SK-N-SH (cell line): Measurements from ENCODE around the gene SPEG. TPM values are rescaled to one million over a fixed set of nuclear protein-coding genes. Genes with fewer than 3 reads are reported as not detected.

Experiments
- CTCF ChIA-PET: fragments of 300-600, 350-600 bp; formaldehyde crosslinking; extraction: SDS; loops from one replicate; lab custom pipeline; 2021; lab: Yijun Ruan, JAX
- POLR2A ChIA-PET: fragments of 350-600 bp; sonication (Branson Sonifier 250); formaldehyde crosslinking; extraction: SDS; loops from one replicate; lab custom pipeline; 2020; ENCODE audit warnings: antibody characterized with exemption, inconsistent platforms; lab: Yijun Ruan, JAX
- DNase-seq: peaks from one replicate; pipeline ENCODE4 v3.0.0; 2012
- H2AFZ ChIP-seq: fragments of 200-600 bp; sonication (generic); 2 replicates; pipeline ENCODE4 v1.8.1; 2016; ENCODE audit warnings: antibody characterized with exemption, mild to moderate bottlenecking, low read depth
- H3F3A ChIP-seq: fragments of 200-600 bp; sonication (generic); replicated peaks from 2 replicates; pipeline ENCODE3; 2016; ENCODE audit warnings: antibody characterized with exemption, mild to moderate bottlenecking; ENCODE audit not compliant: insufficient read depth
- H3K27ac ChIP-seq, 2 experiments: fragments of 200-500 bp in 1 of 2; fragments of 200-600 bp in 1 of 2; sonication (Bioruptor generic) in 1 of 2; sonication (generic), shearing (Covaris generic) in 1 of 2; 2 replicates each; pipeline versions ENCODE4 v1.5.1 to v1.6.1; 2014 to 2016; ENCODE audit warnings: low read depth in 2 of 2, inconsistent platforms in 1 of 2, low read length in 1 of 2, mild to moderate bottlenecking in 1 of 2, mixed read lengths in 1 of 2
- H3K27me3 ChIP-seq: fragments of 200-600 bp; sonication (generic), shearing (Covaris generic); 2 replicates; pipeline ENCODE4 v1.6.1; 2016; ENCODE audit warnings: mixed run types; ENCODE audit not compliant: insufficient read depth
- H3K36me3 ChIP-seq, 2 experiments: fragments of 200-500 bp in 1 of 2; fragments of 200-600 bp in 1 of 2; sonication (Bioruptor generic) in 1 of 2; sonication (generic) in 1 of 2; replicated peaks in 1 of 2; 2 replicates each; pipeline versions ENCODE3 to v1.5.1; 2014 to 2016; ENCODE audit warnings: low read length in 1 of 2, mild to moderate bottlenecking in 1 of 2; ENCODE audit not compliant: insufficient read depth in 2 of 2, control insufficient read depth in 1 of 2
- H3K4me1 ChIP-seq, 2 experiments: fragments of 200-500 bp in 1 of 2; fragments of 200-600 bp in 1 of 2; sonication (Bioruptor generic) in 1 of 2; sonication (generic), shearing (Covaris generic) in 1 of 2; 2 replicates each; pipeline versions ENCODE4 v1.5.1 to v1.6.1; 2014 to 2016; ENCODE audit warnings: low read depth in 1 of 2, low read length in 1 of 2, mixed run types in 1 of 2; ENCODE audit not compliant: insufficient read depth in 2 of 2, control insufficient read depth in 1 of 2
- H3K4me2 ChIP-seq: fragments of 200-600 bp; sonication (generic), shearing (Covaris generic); 2 replicates; pipeline ENCODE4 v1.6.1; 2017; ENCODE audit warnings: mixed run types
- H3K4me3 ChIP-seq, 2 experiments: fragments of 200-500 bp in 1 of 2; fragments of 200-600 bp in 1 of 2; sonication (Bioruptor generic) in 1 of 2; sonication (generic), shearing (Covaris generic) in 1 of 2; 2 replicates each; pipeline versions ENCODE4 v1.5.1 to v1.8.1; 2014 to 2016; ENCODE audit warnings: low read depth in 2 of 2, inconsistent platforms in 1 of 2, low read length in 1 of 2, mild to moderate bottlenecking in 1 of 2, mixed read lengths in 1 of 2, moderate library complexity in 1 of 2
- H3K79me2 ChIP-seq: fragments of 200-600 bp; sonication (generic); 2 replicates; pipeline ENCODE4 v1.8.1; 2017; ENCODE audit warnings: mild to moderate bottlenecking; ENCODE audit not compliant: insufficient read depth
- H3K9ac ChIP-seq: fragments of 200-600 bp; sonication (generic); 2 replicates; pipeline ENCODE4 v1.6.1; 2017; ENCODE audit warnings: mixed run types
- H3K9me2 ChIP-seq: fragments of 200-600 bp; sonication (generic); 2 replicates; pipeline ENCODE4 v1.6.1; 2017; ENCODE audit warnings: mixed run types
- H3K9me3 ChIP-seq: fragments of 200-600 bp; sonication (generic); 2 replicates; pipeline ENCODE4 v1.6.1; 2017; ENCODE audit warnings: mixed run types, mild to moderate bottlenecking, moderate library complexity
- H4K20me1 ChIP-seq: fragments of 200-600 bp; sonication (generic); 2 replicates; pipeline ENCODE4 v1.6.1; 2017; ENCODE audit warnings: mild to moderate bottlenecking, mixed run types; ENCODE audit not compliant: insufficient read depth
- CHD2 ChIP-seq: fragments of 150-350 bp; IDR thresholded peaks from 2 replicates; pipeline ENCODE4 v1.6.1; 2018; ENCODE audit warnings: low read length; ENCODE audit not compliant: partially characterized antibody
- FOXJ3 ChIP-seq: sonication (generic); formaldehyde crosslinking; IDR thresholded peaks from 2 replicates; pipeline ENCODE4 v1.5.1; 2020; ENCODE audit warnings: mild to moderate bottlenecking, missing genetic modification reagents
- GABPA ChIP-seq: IDR thresholded peaks from 2 replicates; pipeline ENCODE4 v1.4.0; 2012; ENCODE audit warnings: low read depth, mild to moderate bottlenecking
- IRF3 ChIP-seq: fragments of 150-350 bp; IDR thresholded peaks from 2 replicates; pipeline ENCODE4 v1.6.1; 2016; ENCODE audit warnings: mild to moderate bottlenecking, low read depth, low read length
- MXI1 ChIP-seq: IDR thresholded peaks from 2 replicates; pipeline ENCODE4 v1.6.1; 2012; ENCODE audit warnings: mild to moderate bottlenecking, low read depth, low read length, improper control_type of control experiment
- NFIC ChIP-seq: IDR thresholded peaks from 2 replicates; pipeline ENCODE4 v1.4.0; 2012; ENCODE audit warnings: borderline replicate concordance
- NRF1 ChIP-seq: IDR thresholded peaks from 2 replicates; pipeline ENCODE4 v1.6.1; 2012; ENCODE audit warnings: low read depth, mild to moderate bottlenecking, low read length
- PBX3 ChIP-seq: IDR thresholded peaks from 2 replicates; pipeline ENCODE4; 2012
- POLR2AphosphoS5 ChIP-seq: IDR thresholded peaks from 2 replicates; pipeline ENCODE4 v1.6.1; 2012; ENCODE audit warnings: low read depth, low read length
- RFX5 ChIP-seq: IDR thresholded peaks from 2 replicates; pipeline ENCODE4 v1.6.1; 2012; ENCODE audit warnings: mild to moderate bottlenecking, improper control_type of control experiment, low read length
- SIN3A ChIP-seq: IDR thresholded peaks from 2 replicates; pipeline ENCODE4 v1.6.1; 2012; ENCODE audit warnings: low read depth, mild to moderate bottlenecking, low read length, moderate library complexity, borderline replicate concordance
- SMC3 ChIP-seq: IDR thresholded peaks from 2 replicates; pipeline ENCODE4 v1.6.1; 2012; ENCODE audit warnings: low read depth, low read length, improper control_type of control experiment
- TAF1 ChIP-seq: IDR thresholded peaks from 2 replicates; pipeline ENCODE4 v1.6.1; 2012; ENCODE audit warnings: low read depth, mild to moderate bottlenecking, low read length, moderate library complexity, borderline replicate concordance
- YY1 ChIP-seq: IDR thresholded peaks from 2 replicates; pipeline ENCODE4 v1.4.0; 2012; ENCODE audit warnings: low read depth, mild to moderate bottlenecking
- WGBS: methylation state at CpG from one replicate; pipeline ENCODE4 v1.1.6; 2017; ENCODE audit warnings: low lambda C conversion rate; 5-methylcytosine and 5-hydroxymethylcytosine counted together
- polyA plus RNA-seq, 3 experiments: library from polyadenylated mRNA; depleted of rRNA; stranded (reverse); fragments of >200 nt; gene quantifications; 2 replicates each; pipeline ENCODE4 v1.2.3, GENCODE V29; 2012

The SPEG gene
- polyA plus RNA-seq, 1 of the 3 experiments (the other 2 are of a cell fraction), result 107 TPM

DNA sequence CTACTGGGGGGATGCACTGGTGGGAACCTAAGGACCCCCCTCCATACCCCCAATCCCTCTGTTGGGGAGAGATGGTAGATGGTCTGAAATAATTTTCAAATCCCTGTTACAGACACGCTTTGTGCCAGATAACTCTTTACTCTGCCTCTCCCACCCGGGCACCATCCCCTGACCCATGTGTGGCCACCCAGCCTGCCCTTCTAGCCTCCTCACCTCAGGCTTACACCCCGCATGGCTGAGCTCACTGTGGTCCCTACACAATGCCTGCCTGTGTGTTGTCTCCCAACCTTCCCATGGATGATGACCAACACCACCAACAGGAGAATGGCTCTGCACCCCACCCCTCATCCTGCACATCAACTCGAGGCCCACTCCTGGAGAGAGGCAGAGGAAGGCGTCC, 15.0 kb downstream of the SPEG start:
- Histone ChIP-seq H3K9me2 (no peaks in the 10 kb centered on the region), H3K79me2 (0 out of 2 replicates have a peak, but pooled peaks cover 7% of the 10 kb centered on the region), H4K20me1 (no peaks in the 10 kb centered on the region), H3K4me1 (peaks cover 48 to 55% of the 10 kb centered on the region in 2 experiments), H3F3A (peaks cover 20% of the 10 kb centered on the region), H3K4me2 (no peak overlapping the region), H3K4me3 (no peak overlapping the region), H2AFZ (no peak overlapping the region), H3K27ac (no peak overlapping the region; a peak in 1 of 4 replicates), H3K36me3 (peaks cover 22 to 39% of the 10 kb centered on the region in 2 experiments), H3K9ac (no peak overlapping the region), H3K9me3 (no peaks in the 10 kb centered on the region), H3K27me3 (no peaks in the 10 kb centered on the region)
- 89% methylated on average over 4 of the region's 5 CpGs for WGBS
- CTCF ChIA-PET, result interaction anchor here (1.3 to 6.2 kb wide), 5 partner anchors 10 to 80 kb away, joined by 4 to 36 read pairs (median 4); partner anchors contain the start of gene SPEG
- POLR2A ChIA-PET, result no interaction called here
- no peak for DNase-seq
- TF ChIP-seq SMC3 (no peak), NFIC (no peak), TAF1 (no peak), YY1 (no peak), PBX3 (no peak), MXI1 (no peak), CHD2 (no peak), POLR2AphosphoS5 (no peak), NRF1 (no peak), GABPA (no peak), SIN3A (no peak), FOXJ3 (no peak), RFX5 (no peak), IRF3 (no peak)

- Histone ChIP-seq H2AFZ (no peak overlapping the region), H3F3A (peaks cover 20% of the 10 kb centered on the region), H3K9me2 (no peaks in the 10 kb centered on the region), H3K4me1 (peaks cover 29 to 35% of the 10 kb centered on the region in 2 experiments), H3K79me2 (0 out of 2 replicates have a peak, but pooled peaks cover 9% of the 10 kb centered on the region), H3K27me3 (no peaks in the 10 kb centered on the region), H3K36me3 (peaks cover 29 to 47% of the 10 kb centered on the region in 2 experiments), H3K4me2 (peak overlapping the region; percentile 72), H3K4me3 (no peak overlapping the region), H3K27ac (peak overlapping the region; percentile 90 to 98), H4K20me1 (no peaks in the 10 kb centered on the region), H3K9ac (no peak overlapping the region; the same call in 1 of the 2 replicates), H3K9me3 (no peaks in the 10 kb centered on the region)
- peak; percentile 62 for TF ChIP-seq NFIC
- TF ChIP-seq FOXJ3, result no peak
- 74% methylated on average over 10 of the region's 18 CpGs for WGBS
- DNase-seq, result no peak
- CTCF ChIA-PET, result interaction anchor here (1.0 to 10.9 kb wide), 7 partner anchors 11 to 108 kb away, joined by 3 to 154 read pairs (median 11); a partner anchor contains a TSS
- POLR2A ChIA-PET, result no interaction called here
These were observed 17.2 kb downstream of the SPEG start for GRCh38 chr2:219451661-219452360.
